AG09319 (cell line): ENCODE results near the gene RABGGTA.
A peak's percentile ranks its signal among the peaks of the same experiment; 100 is the strongest.

Experiments
- DNase-seq: peaks from one replicate; pipeline ENCODE4 v3.0.0-alpha.2; 2010; ENCODE audit warnings: low read depth; ENCODE audit errors: extremely low read depth
- CTCF ChIP-seq: IDR thresholded peaks from 2 replicates; pipeline ENCODE4 v1.5.1; 2011; ENCODE audit warnings: low read depth, mild to moderate bottlenecking, inconsistent platforms, low read length, moderate library complexity

Gene RABGGTA

GRCh38 chr14:24235804-24236688, 35.4 kb downstream of the RABGGTA start:
- DNase-seq, result no peak
- no peak for TF ChIP-seq CTCF

GRCh38 chr14:24234095-24235005, 37.0 kb downstream of the RABGGTA start:
- DNase-seq, result no peak
- TF ChIP-seq CTCF, result no peak

GRCh38 chr14:24233538-24233866, 37.9 kb downstream of the RABGGTA start:
- TF ChIP-seq CTCF, result no peak
- no peak for DNase-seq

- no peak for TF ChIP-seq CTCF
- no peak for DNase-seq
These were observed 38.5 kb downstream of the RABGGTA start, which contains the start of gene GMPR2 for GRCh38 chr14:24232645-24233537. TSS of gene GMPR2 (plus strand) at chr14:24232929. CDS start at chr14:24233254, 325 bp downstream.

GRCh38 chr14:24232121-24232644, 39.2 kb downstream of the RABGGTA start, which contains the start of gene NEDD8:
TSS of gene NEDD8 (minus strand) at chr14:24232367. CDS start at chr14:24232267, 100 bp downstream.
- no peak for TF ChIP-seq CTCF
- peak; percentile 76 for DNase-seq

GRCh38 chr14:24231263-24232120, 39.9 kb downstream of the RABGGTA start:
- no peak for DNase-seq
- no peak for TF ChIP-seq CTCF
